Gastroesophageal sphincter (tissue), 3 donors: ENCODE measurements around the gene MGRN1.

Source experiments
- EP300 ChIP-seq: sonication (generic); formaldehyde crosslinking; IDR thresholded peaks from one replicate; pipeline ENCODE4 v1.6.1; 2017; ENCODE audit warnings: antibody characterized with exemption, mild to moderate bottlenecking
- POLR2A ChIP-seq, 2 donors: fragments of 450-650 bp; IDR thresholded peaks; one replicate each; pipeline ENCODE4 v1.6.1; 2017; ENCODE audit warnings: antibody characterized with exemption in 2 of 2, mild to moderate bottlenecking in 2 of 2, moderate library complexity in 1 of 2
- POLR2AphosphoS5 ChIP-seq: sonication (generic); formaldehyde crosslinking; IDR thresholded peaks from one replicate; pipeline ENCODE4 v1.6.1; 2017; ENCODE audit warnings: antibody characterized with exemption
- TF ChIP-seq, protein P1 (sequence below), 4 experiments: fragments of 200-600 bp in 2 of 4; fragments of 450-650 bp in 2 of 4; sonication (generic) in 1 of 4; IDR thresholded peaks; one replicate each; pipeline ENCODE4 v1.5.1; 2017 to 2019; ENCODE audit warnings: antibody characterized with exemption in 4 of 4, mild to moderate bottlenecking in 2 of 4, moderate library complexity in 2 of 4

GRCh38 chr16:4609200-4610010, 15.2 kb upstream of the MGRN1 start:
- TF ChIP-seq POLR2A (IDR thresholded peaks at IDR 0.05) (no peak), EP300 (no peak), POLR2AphosphoS5 (no peak)
- TF ChIP-seq, protein P1, sequence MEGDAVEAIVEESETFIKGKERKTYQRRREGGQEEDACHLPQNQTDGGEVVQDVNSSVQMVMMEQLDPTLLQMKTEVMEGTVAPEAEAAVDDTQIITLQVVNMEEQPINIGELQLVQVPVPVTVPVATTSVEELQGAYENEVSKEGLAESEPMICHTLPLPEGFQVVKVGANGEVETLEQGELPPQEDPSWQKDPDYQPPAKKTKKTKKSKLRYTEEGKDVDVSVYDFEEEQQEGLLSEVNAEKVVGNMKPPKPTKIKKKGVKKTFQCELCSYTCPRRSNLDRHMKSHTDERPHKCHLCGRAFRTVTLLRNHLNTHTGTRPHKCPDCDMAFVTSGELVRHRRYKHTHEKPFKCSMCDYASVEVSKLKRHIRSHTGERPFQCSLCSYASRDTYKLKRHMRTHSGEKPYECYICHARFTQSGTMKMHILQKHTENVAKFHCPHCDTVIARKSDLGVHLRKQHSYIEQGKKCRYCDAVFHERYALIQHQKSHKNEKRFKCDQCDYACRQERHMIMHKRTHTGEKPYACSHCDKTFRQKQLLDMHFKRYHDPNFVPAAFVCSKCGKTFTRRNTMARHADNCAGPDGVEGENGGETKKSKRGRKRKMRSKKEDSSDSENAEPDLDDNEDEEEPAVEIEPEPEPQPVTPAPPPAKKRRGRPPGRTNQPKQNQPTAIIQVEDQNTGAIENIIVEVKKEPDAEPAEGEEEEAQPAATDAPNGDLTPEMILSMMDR (IDR thresholded peaks at IDR 0.05): no peak
